ENCODE data around the gene C3orf18.
A peak's percentile ranks its signal among the peaks of the same experiment; 100 is the strongest.

Gene C3orf18

GRCh38 chr3:50604110-50604621, 36.6 kb upstream of the C3orf18 start:
- DNase-seq (ENCODE audit: insufficient read length, low spot score) = no peak
- no peak for FAIRE-seq

- FAIRE-seq (no peak), DNase-seq (ENCODE audit: insufficient read length, low spot score) (no peak)
Observed at GRCh38 chr3:50603261-50604109, 35.9 kb upstream of the C3orf18 start.

GRCh38 chr3:50602595-50603191, 35.1 kb upstream of the C3orf18 start:
- DNase-seq (ENCODE audit: insufficient read length, low spot score) (no peak), FAIRE-seq (no peak)

- FAIRE-seq (no peak), DNase-seq (ENCODE audit: insufficient read length, low spot score) (peak; percentile 24)
Observed at GRCh38 chr3:50600841-50601591, 33.5 kb upstream of the C3orf18 start.

GRCh38 chr3:50600141-50600753, 32.7 kb upstream of the C3orf18 start:
- FAIRE-seq = no peak

GRCh38 chr3:50599716-50600118, 32.2 kb upstream of the C3orf18 start:
- peak; percentile 20 for FAIRE-seq
- no peak for DNase-seq (ENCODE audit: insufficient read length, low spot score)

More at GRCh38 chr3:50600141-50600753, 32.7 kb upstream of the C3orf18 start:
- no peak for DNase-seq (ENCODE audit: insufficient read length, low spot score)

- DNase-seq (ENCODE audit: insufficient read length, low spot score) = no peak
Observed at GRCh38 chr3:50599115-50599715, 31.7 kb upstream of the C3orf18 start.

GRCh38 chr3:50594253-50594785, 26.8 kb upstream of the C3orf18 start:
- FAIRE-seq = no peak
- DNase-seq (ENCODE audit: insufficient read length, low spot score) = no peak

More at GRCh38 chr3:50599115-50599715, 31.7 kb upstream of the C3orf18 start:
- FAIRE-seq = no peak

GRCh38 chr3:50592568-50592967, 25.0 kb upstream of the C3orf18 start:
- no peak for FAIRE-seq
- DNase-seq (ENCODE audit: insufficient read length, low spot score) = no peak

GRCh38 chr3:50591196-50591741, 23.7 kb upstream of the C3orf18 start:
- no peak for DNase-seq (ENCODE audit: insufficient read length, low spot score)
- no peak for FAIRE-seq

- DNase-seq (ENCODE audit: insufficient read length, low spot score) (no peak), FAIRE-seq (no peak)
Observed at GRCh38 chr3:50588759-50589433, 21.3 kb upstream of the C3orf18 start.

- no peak for DNase-seq (ENCODE audit: insufficient read length, low spot score)
- FAIRE-seq = no peak
Observed at GRCh38 chr3:50587806-50588758, 20.5 kb upstream of the C3orf18 start.

- FAIRE-seq = no peak
- no peak for DNase-seq (ENCODE audit: insufficient read length, low spot score)
Observed at GRCh38 chr3:50587373-50587772, 19.8 kb upstream of the C3orf18 start.

- DNase-seq (ENCODE audit: insufficient read length, low spot score) (no peak), FAIRE-seq (no peak)
Observed at GRCh38 chr3:50586763-50587070, 19.2 kb upstream of the C3orf18 start.

- DNase-seq (ENCODE audit: insufficient read length, low spot score) (no peak), FAIRE-seq (no peak)
Observed at GRCh38 chr3:50585919-50586762, 18.6 kb upstream of the C3orf18 start.

GRCh38 chr3:50584391-50584790, 16.8 kb upstream of the C3orf18 start:
- DNase-seq (ENCODE audit: insufficient read length, low spot score) (no peak), FAIRE-seq (no peak)

GRCh38 chr3:50583897-50584296, 16.4 kb upstream of the C3orf18 start:
- no peak for DNase-seq (ENCODE audit: insufficient read length, low spot score)
- no peak for FAIRE-seq
